Endothelial cell of umbilical vein (primary cell): Measurements from ENCODE around the gene S100A5. TPM values are rescaled to one million over a fixed set of nuclear protein-coding genes. Genes with fewer than 3 reads are reported as not detected.

Experiments used
- BruUV-seq: library from RNA; stranded (reverse); fragments of 400-500 nt; replicated peaks from 2 replicates; lab custom pipeline; 2021; lab: Mats Ljungman, UMichigan
- CTCF ChIA-PET: fragments of 300-600, 350-600 bp; sonication (Branson Sonifier 250); formaldehyde crosslinking; loops from one replicate; lab custom pipeline; 2021; ENCODE audit warnings: antibody characterized with exemption, inconsistent platforms; lab: Charles Lee
- POLR2A ChIA-PET: fragments of 300-600, 350-600 bp; sonication (Branson Sonifier 250); formaldehyde crosslinking; loops from one replicate; lab custom pipeline; 2021; ENCODE audit warnings: antibody characterized with exemption, inconsistent platforms; lab: Charles Lee
- DNase-seq: peaks from one replicate; pipeline ENCODE4 v3.0.0-alpha.2; 2011; ENCODE audit warnings: low read depth, low spot score
- FAIRE-seq: peaks from 2 replicates; lab custom pipeline; 2011; peaks lifted over from hg19 to GRCh38; lab: Jason Lieb, UNC
- H2AFZ ChIP-seq: 2 replicates; pipeline ENCODE4 v1.6.0; 2012; ENCODE audit warnings: low read depth, low read length, control low read depth, inconsistent platforms
- H3K27ac ChIP-seq: 2 replicates; pipeline ENCODE4 v1.5.1; 2011; ENCODE audit warnings: low read depth, mild to moderate bottlenecking, control low read depth, low read length, moderate library complexity; ENCODE audit not compliant: insufficient read depth
- H3K27me3 ChIP-seq, 2 experiments: 2 replicates each; pipeline versions ENCODE4 v1.6.0 to v1.6.1; 2011; ENCODE audit warnings: low read length in 2 of 2, mixed read lengths in 1 of 2; ENCODE audit not compliant: control insufficient read depth in 2 of 2, insufficient read depth in 2 of 2
- H3K36me3 ChIP-seq, 2 experiments: 2 replicates in 1 of 2; 3 replicates in 1 of 2; pipeline ENCODE4 v1.5.1; 2011; ENCODE audit warnings: low read length in 2 of 2, mild to moderate bottlenecking in 1 of 2, moderate library complexity in 1 of 2; ENCODE audit not compliant: control insufficient read depth in 2 of 2, insufficient read depth in 2 of 2; ENCODE audit errors: extremely low read depth in 1 of 2
- H3K4me1 ChIP-seq: 3 replicates; pipeline ENCODE4 v1.5.1; 2011; ENCODE audit warnings: mild to moderate bottlenecking, low read length; ENCODE audit not compliant: control insufficient read depth, insufficient read depth; ENCODE audit errors: extremely low read depth
- H3K4me2 ChIP-seq: 2 replicates; pipeline ENCODE4 v1.6.1; 2011; ENCODE audit warnings: low read length, control low read depth, mixed read lengths; ENCODE audit not compliant: insufficient read depth
- H3K4me3 ChIP-seq, 3 experiments: fragments of 200-600 bp in 1 of 3; sonication (generic), shearing (Covaris generic) in 1 of 3; replicated peaks in 1 of 3; 2 replicates each; pipeline ENCODE4 v1.5.1; 2011 to 2016; ENCODE audit warnings: control low read depth in 3 of 3, low read length in 3 of 3, mild to moderate bottlenecking in 2 of 3, inconsistent platforms in 1 of 3, low read depth in 1 of 3, moderate library complexity in 1 of 3; ENCODE audit not compliant: insufficient read depth in 1 of 3
- H3K79me2 ChIP-seq: 2 replicates; pipeline ENCODE4 v1.6.0; 2012; ENCODE audit warnings: low read length, inconsistent platforms; ENCODE audit not compliant: control insufficient read depth, insufficient read depth
- H3K9ac ChIP-seq: replicated peaks from 2 replicates; pipeline ENCODE3; 2011; ENCODE audit warnings: low read length, control low read depth; ENCODE audit not compliant: insufficient read depth; ENCODE audit errors: extremely low read depth
- H3K9me1 ChIP-seq: replicated peaks from 3 replicates; pipeline ENCODE4 v1.6.0; 2011; ENCODE audit warnings: mild to moderate bottlenecking, low read length; ENCODE audit not compliant: control insufficient read depth, insufficient read depth; ENCODE audit errors: extremely low read depth
- H3K9me3 ChIP-seq: replicated peaks from 2 replicates; pipeline ENCODE4 v1.5.1; 2012; ENCODE audit warnings: low read length, inconsistent platforms; ENCODE audit not compliant: control insufficient read depth, insufficient read depth
- H4K20me1 ChIP-seq: replicated peaks from 2 replicates; pipeline ENCODE3; 2011; ENCODE audit warnings: mild to moderate bottlenecking, low read length; ENCODE audit not compliant: control insufficient read depth, insufficient read depth; ENCODE audit errors: extremely low read depth
- EZH2 ChIP-seq: IDR thresholded peaks from 2 replicates; pipeline ENCODE4 v1.6.1; 2012; ENCODE audit warnings: borderline replicate concordance, low read depth, mild to moderate bottlenecking, moderate library complexity, low read length, inconsistent platforms; ENCODE audit not compliant: severe bottlenecking
- FOS ChIP-seq: IDR thresholded peaks from 2 replicates; pipeline ENCODE4 v1.6.1; 2011; ENCODE audit warnings: mild to moderate bottlenecking, low read length, moderate library complexity, borderline replicate concordance; ENCODE audit not compliant: insufficient read depth
- GATA2 ChIP-seq: IDR thresholded peaks from 2 replicates; pipeline ENCODE4 v1.7.0; 2011; ENCODE audit warnings: low read depth, mild to moderate bottlenecking, moderate library complexity, mixed read lengths, low read length; ENCODE audit not compliant: insufficient read length, insufficient read depth
- JUN ChIP-seq: IDR thresholded peaks from 2 replicates; pipeline ENCODE4 v1.6.1; 2011; ENCODE audit warnings: borderline replicate concordance, low read depth; ENCODE audit not compliant: insufficient read length, insufficient read depth
- MYC ChIP-seq: IDR thresholded peaks from one replicate; pipeline ENCODE4 v1.6.1; 2011; ENCODE audit warnings: mild to moderate bottlenecking, low read depth, low read length
- POLR2A ChIP-seq: IDR thresholded peaks from 2 replicates; pipeline ENCODE4 v1.6.1; 2012; ENCODE audit warnings: low read depth, mild to moderate bottlenecking, control low read depth, low read length
- POLR2AphosphoS5 ChIP-seq: IDR thresholded peaks from 2 replicates; pipeline ENCODE4 v1.6.1; 2012; ENCODE audit warnings: low read depth, mild to moderate bottlenecking, control low read depth, low read length, moderate library complexity; ENCODE audit not compliant: insufficient read depth
- dilution Hi-C: fragments of 300-500 bp; cut with MboI; formaldehyde crosslinking; loops from one replicate; pipeline ENCODE4 v1.15.0; 2019; ENCODE audit warnings: low sequenced_read_pairs; ENCODE audit not compliant: extremely low pct_ligation_motif_present
- intact Hi-C: fragments of 100-400 bp; cut with micrococcal nuclease; formaldehyde crosslinking; loops from one replicate; pipeline ENCODE4 v1.10.0; 2022
- polyA plus RNA-seq, 4 experiments: library from polyadenylated mRNA; depleted of rRNA in 3 of 4; stranded (reverse) in 3 of 4; unstranded in 1 of 4; fragments of >200 nt; gene quantifications; 2 replicates each; pipeline versions ENCODE4 v1.2.1 to v1.2.3, GENCODE V29; 2011 to 2012; ENCODE audit warnings: missing spikeins in 1 of 4
- total RNA-seq: library from RNA; stranded (reverse); gene quantifications from 2 replicates; pipeline ENCODE4 v1.2.3, GENCODE V29; 2021
- TF ChIP-seq, protein P1 (sequence below): IDR thresholded peaks from 2 replicates; pipeline ENCODE4 v1.6.1; 2011; ENCODE audit not compliant: insufficient read depth, insufficient read length
- TF ChIP-seq, protein P2 (sequence below), 2 donors: IDR thresholded peaks; 1 replicate in 1 of 2; 2 replicates in 1 of 2; pipeline ENCODE4 v1.5.1; 2011; ENCODE audit warnings: low read length in 2 of 2, mild to moderate bottlenecking in 2 of 2, moderate library complexity in 2 of 2, control low read depth in 1 of 2, inconsistent platforms in 1 of 2, low read depth in 1 of 2; ENCODE audit not compliant: insufficient read depth in 1 of 2; ENCODE audit errors: extremely low read depth in 1 of 2

S100A5 gene
- total and polyA plus RNA-seq, 2 donors (not counting 3 experiments of a cell fraction or from before 2014, with no cell fraction given) = not detected

DNA sequence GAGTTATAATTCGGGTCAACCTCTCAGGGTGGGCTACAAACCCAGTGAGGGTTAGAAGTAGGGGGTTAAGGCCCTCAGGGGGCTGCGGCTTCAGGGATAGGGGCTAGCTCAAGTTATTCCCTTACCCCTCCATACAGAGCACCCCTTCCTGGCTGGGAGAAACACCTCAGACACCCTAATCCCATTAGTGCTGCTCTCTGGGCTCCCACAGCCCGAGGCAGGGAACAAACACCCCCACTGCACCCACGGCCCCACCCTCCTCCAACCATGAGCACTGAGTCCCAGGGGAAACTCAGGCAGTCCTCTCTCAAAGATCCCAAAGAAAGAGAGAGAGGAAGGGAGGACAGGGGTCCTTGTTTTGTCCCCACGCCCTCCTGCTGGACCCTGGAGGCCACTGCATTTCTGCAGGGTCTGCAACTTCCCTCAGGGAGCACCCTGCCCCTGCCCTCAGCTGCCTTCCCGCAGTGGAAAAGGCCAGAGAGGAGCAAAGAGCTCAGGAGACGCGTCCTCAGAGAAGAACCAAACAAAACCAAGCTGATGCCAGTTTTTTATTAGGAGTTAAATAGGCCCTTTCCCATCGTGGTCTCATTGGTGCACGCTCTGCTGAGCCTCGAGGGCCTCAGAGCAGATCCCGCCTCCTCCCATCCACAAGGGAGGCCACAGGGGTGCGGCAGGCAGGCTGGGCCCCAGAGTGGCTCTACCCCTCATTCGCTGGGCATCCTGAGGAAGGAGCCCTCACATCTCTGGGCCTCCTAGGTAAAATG, 6.2 kb upstream of the S100A5 start:
- H3K4me2 ChIP-seq = no peak overlapping the region
- no peak overlapping the region for H3K9ac ChIP-seq
- TF ChIP-seq GATA2 = no peak
- TF ChIP-seq, protein P1, sequence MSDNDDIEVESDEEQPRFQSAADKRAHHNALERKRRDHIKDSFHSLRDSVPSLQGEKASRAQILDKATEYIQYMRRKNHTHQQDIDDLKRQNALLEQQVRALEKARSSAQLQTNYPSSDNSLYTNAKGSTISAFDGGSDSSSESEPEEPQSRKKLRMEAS = no peak
- no peak for TF ChIP-seq POLR2A
- TF ChIP-seq MYC = no peak
- TF ChIP-seq EZH2 = no peak
- no peak for TF ChIP-seq POLR2AphosphoS5
- TF ChIP-seq FOS = no peak
- TF ChIP-seq JUN = no peak
- TF ChIP-seq, protein P2, sequence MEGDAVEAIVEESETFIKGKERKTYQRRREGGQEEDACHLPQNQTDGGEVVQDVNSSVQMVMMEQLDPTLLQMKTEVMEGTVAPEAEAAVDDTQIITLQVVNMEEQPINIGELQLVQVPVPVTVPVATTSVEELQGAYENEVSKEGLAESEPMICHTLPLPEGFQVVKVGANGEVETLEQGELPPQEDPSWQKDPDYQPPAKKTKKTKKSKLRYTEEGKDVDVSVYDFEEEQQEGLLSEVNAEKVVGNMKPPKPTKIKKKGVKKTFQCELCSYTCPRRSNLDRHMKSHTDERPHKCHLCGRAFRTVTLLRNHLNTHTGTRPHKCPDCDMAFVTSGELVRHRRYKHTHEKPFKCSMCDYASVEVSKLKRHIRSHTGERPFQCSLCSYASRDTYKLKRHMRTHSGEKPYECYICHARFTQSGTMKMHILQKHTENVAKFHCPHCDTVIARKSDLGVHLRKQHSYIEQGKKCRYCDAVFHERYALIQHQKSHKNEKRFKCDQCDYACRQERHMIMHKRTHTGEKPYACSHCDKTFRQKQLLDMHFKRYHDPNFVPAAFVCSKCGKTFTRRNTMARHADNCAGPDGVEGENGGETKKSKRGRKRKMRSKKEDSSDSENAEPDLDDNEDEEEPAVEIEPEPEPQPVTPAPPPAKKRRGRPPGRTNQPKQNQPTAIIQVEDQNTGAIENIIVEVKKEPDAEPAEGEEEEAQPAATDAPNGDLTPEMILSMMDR (IDR thresholded peaks at IDR 0.05; ENCODE audit: extremely low read depth in 1 of 2, insufficient read depth in 1 of 2, low read depth in 1 of 2, low read length in 2 of 2) = no peak
- no peaks in the 10 kb centered on the region for H3K9me1 ChIP-seq
- intact Hi-C loops (no loop called here), dilution Hi-C loops (no loop called here)
- no peak overlapping the region for H3K27ac ChIP-seq
- no peak overlapping the region for H3K4me3 ChIP-seq
- POLR2A ChIA-PET = no interaction called here
- CTCF ChIA-PET = interaction anchor here (1.1 to 2.5 kb wide), 2 partner anchors 14 to 21 kb away, joined by 6 to 8 read pairs; no protein-coding TSS in a partner anchor
- no peak overlapping the region for H2AFZ ChIP-seq
- H3K27me3 ChIP-seq = no peaks in the 10 kb centered on the region
- no peaks in the 10 kb centered on the region for H3K9me3 ChIP-seq
- H3K79me2 ChIP-seq = no peaks in the 10 kb centered on the region
- no peak for DNase-seq
- H4K20me1 ChIP-seq = no peaks in the 10 kb centered on the region
- H3K36me3 ChIP-seq = no peaks in the 10 kb centered on the region
- peaks cover 21% of the 10 kb centered on the region for H3K4me1 ChIP-seq
- no peak for FAIRE-seq
- no TSS peak for BruUV-seq
